Ascending aorta (tissue), 2 donors: ENCODE measurements around the gene CYP46A1. TPM values are rescaled to one million over a fixed set of nuclear protein-coding genes. Genes with fewer than 3 reads are reported as not detected.
A peak's percentile ranks its signal among the peaks of the same experiment; 100 is the strongest.

ENCODE experiments used
- DNase-seq, 2 donors: peaks; one replicate each; pipeline ENCODE4 v3.0.0-alpha.2; 2019; ENCODE audit warnings: low spot score in 2 of 2
- H3K27ac ChIP-seq, 2 donors: fragments of 200-600 bp; sonication (generic); one replicate each; pipeline ENCODE4 v1.5.1; 2016 to 2017; ENCODE audit warnings: mild to moderate bottlenecking in 1 of 2
- H3K27me3 ChIP-seq: fragments of 200-600 bp; sonication (generic); one replicate; pipeline ENCODE4 v1.5.1; 2017
- H3K36me3 ChIP-seq, 2 donors: fragments of 200-600 bp; sonication (generic); one replicate each; pipeline ENCODE4 v1.5.1; 2016
- H3K4me1 ChIP-seq, 2 donors: fragments of 200-600 bp; sonication (generic); one replicate each; pipeline ENCODE4 v1.5.1; 2016 to 2017; ENCODE audit warnings: mild to moderate bottlenecking in 1 of 2
- H3K4me3 ChIP-seq, 2 donors: fragments of 200-600 bp; sonication (generic); one replicate each; pipeline ENCODE4 v1.5.1; 2016 to 2017; ENCODE audit warnings: mild to moderate bottlenecking in 1 of 2
- H3K9me3 ChIP-seq, 2 donors: fragments of 200-600 bp; sonication (generic); one replicate each; pipeline ENCODE4 v1.5.1; 2016
- CTCF ChIP-seq, 3 experiments: fragments of 200-600 bp in 2 of 3; fragments of 450-650 bp in 1 of 3; sonication (generic) in 2 of 3; IDR thresholded peaks; one replicate each; pipeline ENCODE4 v1.5.1; 2016 to 2019; ENCODE audit warnings: antibody characterized with exemption in 3 of 3, mild to moderate bottlenecking in 1 of 3, moderate library complexity in 1 of 3
- intact Hi-C: fragments of 100-400 bp; cut with DNase I; formaldehyde crosslinking; loops from one replicate; pipeline ENCODE4 v1.15.1; 2023
- total RNA-seq: library from RNA; depleted of rRNA; stranded (reverse); fragments of >200 nt; gene quantifications from one replicate; pipeline ENCODE4 v1.1.0, GENCODE V29; 2016

CYP46A1 gene
- total RNA-seq, 1 donor from 2014 or later: not detected

- H3K9me3 ChIP-seq: no peaks in the 10 kb centered on the region
- peak; percentile 4 to 61 for DNase-seq
- no peak overlapping the region for H3K27ac ChIP-seq
- intact Hi-C loops: loop anchor here (10.0 kb wide), 2 partner anchors 370 to 500 kb away; partner anchors contain the start of gene YY1
- H3K4me1 ChIP-seq: peaks cover 3 to 33% of the 10 kb centered on the region in 2 donors
- TF ChIP-seq CTCF (IDR thresholded peaks at IDR 0.05): no peak
- H3K36me3 ChIP-seq: no peaks in the 10 kb centered on the region
- H3K27me3 ChIP-seq: no peaks in the 10 kb centered on the region
- no peak overlapping the region for H3K4me3 ChIP-seq
These were observed 50.4 kb downstream of the CYP46A1 start for GRCh38 chr14:99734406-99735051.

DNA sequence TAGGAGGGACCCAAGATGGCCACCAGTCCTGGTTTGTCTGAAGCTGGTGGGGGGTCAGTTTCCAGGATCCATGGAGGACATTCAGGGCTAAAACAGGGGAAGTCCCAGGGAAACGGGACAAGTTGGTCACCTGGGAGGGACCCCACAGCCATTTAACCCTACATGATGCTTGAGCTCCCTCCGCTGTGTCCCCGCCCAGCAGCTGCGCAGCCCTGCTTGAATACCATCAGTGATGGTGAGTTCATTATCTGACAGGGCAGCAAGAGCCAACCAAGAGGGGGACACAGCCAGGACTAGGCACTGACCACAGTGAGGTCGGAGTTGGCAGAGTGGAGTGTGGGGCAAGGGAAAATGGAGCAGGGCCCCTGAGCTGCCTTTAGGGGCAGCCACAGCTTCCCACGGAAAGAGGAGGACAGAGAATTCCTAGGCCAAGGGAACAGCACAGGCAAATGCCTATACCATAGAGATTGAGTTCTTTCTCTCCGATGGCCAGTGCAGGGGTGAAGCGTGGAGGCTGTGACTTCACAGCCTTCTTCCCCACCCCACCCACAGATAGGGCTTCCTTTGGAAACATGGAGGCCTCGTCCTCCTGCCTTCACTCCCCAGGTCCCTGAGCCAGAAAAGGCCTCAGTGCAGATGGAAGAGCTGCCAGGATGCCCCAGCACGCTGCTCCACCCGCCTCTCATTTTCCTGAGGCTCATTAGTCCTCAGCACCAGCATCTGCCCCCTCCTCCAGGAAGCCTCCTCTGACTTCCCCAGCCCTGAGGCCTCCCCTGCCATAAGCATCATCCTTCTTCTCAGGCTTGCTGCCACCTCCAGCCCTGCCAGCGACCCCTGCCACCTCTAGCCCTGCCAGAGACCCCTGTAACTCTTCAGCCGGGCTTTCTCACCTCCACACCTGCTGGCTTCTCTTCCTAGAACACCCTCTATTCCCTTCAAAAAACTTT, 51.4 kb downstream of the CYP46A1 start:
- DNase-seq: peak; percentile 6 to 57
- intact Hi-C loops: loop anchor here (10.0 kb wide), 2 partner anchors 369 to 499 kb away; partner anchors contain the start of gene YY1
- H3K27ac ChIP-seq: no peak overlapping the region
- H3K4me1 ChIP-seq: peaks cover 3 to 31% of the 10 kb centered on the region in 2 donors
- H3K27me3 ChIP-seq: no peaks in the 10 kb centered on the region
- H3K9me3 ChIP-seq: no peaks in the 10 kb centered on the region
- H3K36me3 ChIP-seq: no peaks in the 10 kb centered on the region
- no peak for TF ChIP-seq CTCF (IDR thresholded peaks at IDR 0.05)
- H3K4me3 ChIP-seq: no peak overlapping the region

DNA sequence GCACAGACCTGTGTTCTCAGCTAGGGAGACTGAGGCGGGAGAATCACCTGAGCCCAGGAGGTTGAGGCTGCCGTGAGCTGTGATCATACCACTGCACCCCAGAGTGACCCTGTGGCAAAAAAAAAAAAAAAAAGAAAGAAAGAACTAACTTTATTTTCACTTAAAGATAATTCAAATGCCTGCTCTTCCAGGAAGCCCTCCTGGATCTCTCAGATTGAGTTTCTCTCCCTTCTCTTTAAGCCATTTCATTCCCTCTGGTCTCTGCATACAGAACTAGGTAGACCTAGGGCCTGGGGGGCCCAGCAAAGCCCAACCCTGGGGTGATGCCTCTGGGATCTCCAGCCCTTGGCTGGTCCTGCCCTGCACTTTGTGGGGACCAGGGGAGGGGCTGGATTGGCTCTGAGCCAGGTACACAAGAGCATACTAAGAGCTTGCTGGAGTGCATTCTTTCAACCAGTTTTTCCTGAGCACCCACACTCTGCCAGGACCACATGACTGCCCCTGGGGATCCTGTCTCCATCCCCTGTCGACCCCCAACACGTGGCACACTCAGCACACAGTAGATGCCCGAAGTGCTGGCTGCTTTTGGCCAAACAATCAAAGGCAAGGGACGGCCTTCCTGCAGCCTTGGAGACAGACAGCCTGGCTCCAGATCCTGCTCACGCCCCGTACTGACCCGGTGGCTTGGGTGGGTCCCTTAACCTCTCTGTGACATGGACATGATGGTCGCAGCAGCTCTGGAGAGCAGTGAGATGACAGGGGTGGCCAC, 52.7 kb downstream of the CYP46A1 start:
- no peak for TF ChIP-seq CTCF (IDR thresholded peaks at IDR 0.05)
- Histone ChIP-seq H3K4me3 (peak overlapping the region; percentile 68 to 76), H3K27me3 (no peaks in the 10 kb centered on the region), H3K27ac (peak overlapping the region; percentile 55 to 65), H3K9me3 (no peaks in the 10 kb centered on the region), H3K36me3 (no peaks in the 10 kb centered on the region), H3K4me1 (peaks cover 0 to 19% of the 10 kb centered on the region in 2 donors)
- intact Hi-C loops: loop anchor here (10.0 kb wide), 2 partner anchors 368 to 498 kb away; partner anchors contain the start of gene YY1
- DNase-seq: no peak

DNA sequence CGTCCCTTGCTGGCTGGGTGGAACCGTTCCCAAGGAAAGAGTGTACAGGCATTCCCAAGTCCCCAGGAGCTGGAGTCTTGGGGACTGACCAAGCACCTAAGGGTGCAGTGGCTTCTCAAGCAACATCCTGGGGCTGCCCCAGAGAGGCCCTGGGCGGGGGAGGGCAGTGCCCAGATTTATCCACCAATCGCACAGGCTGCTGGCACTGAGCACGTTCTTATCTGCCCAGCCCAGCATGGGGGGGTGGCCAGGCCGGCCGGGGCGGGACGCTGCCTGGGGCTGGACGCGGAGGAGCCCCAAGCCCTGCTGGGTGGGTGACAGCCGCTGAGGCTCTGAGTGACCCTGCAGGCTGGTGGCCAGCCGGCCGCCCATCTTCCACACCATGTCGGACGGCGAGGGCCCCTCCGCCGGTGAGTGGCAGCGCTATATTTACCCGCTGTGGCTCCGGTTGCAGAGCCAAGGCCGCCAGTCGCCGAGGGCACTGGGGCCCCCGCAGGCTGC, 53.4 kb downstream of the CYP46A1 start:
- peaks cover 0 to 19% of the 10 kb centered on the region in 2 donors for H3K4me1 ChIP-seq
- intact Hi-C loops: loop anchor here (10.0 kb wide), 2 partner anchors 367 to 497 kb away; partner anchors contain the start of gene YY1
- H3K27me3 ChIP-seq: no peaks in the 10 kb centered on the region
- DNase-seq: no peak
- no peaks in the 10 kb centered on the region for H3K9me3 ChIP-seq
- H3K4me3 ChIP-seq: peak overlapping the region; percentile 68 to 76
- peak overlapping the region; percentile 55 to 65 for H3K27ac ChIP-seq
- TF ChIP-seq CTCF (IDR thresholded peaks at IDR 0.05): peak in 1 of 3 experiments; percentile 15
- no peaks in the 10 kb centered on the region for H3K36me3 ChIP-seq
